ENCODE results near the gene CHRNB2. TPM values are rescaled to one million over a fixed set of nuclear protein-coding genes. Genes with fewer than 3 reads are reported as not detected.

CHRNB2 gene
- total RNA-seq, 1 experiment from 2014 or later, result 0.21 TPM

DNA sequence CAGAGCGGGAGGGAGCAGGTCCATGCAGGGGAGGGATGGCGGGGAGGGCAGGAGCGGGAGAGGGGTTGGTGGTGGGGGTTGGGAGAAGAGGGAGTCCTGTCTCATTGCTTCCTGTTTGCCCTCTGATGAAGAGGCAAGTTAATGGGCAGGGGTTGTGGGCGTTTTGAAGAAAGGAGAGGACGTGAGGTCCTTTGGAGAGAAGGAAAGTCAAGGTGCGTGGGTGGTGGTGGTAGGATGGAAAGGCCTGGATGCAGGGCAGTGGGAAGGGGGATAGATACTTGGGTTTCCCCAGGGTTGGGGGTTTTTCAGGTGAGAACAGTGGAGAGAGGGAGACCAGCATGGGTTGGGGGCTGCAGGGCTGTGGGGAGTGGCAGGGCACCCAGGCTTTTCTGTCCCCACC lies 26.3 kb upstream of the CHRNB2 start:
- Mint-ChIP-seq H3K36me3 (ENCODE audit: insufficient read depth, unreplicated experiment) (no peaks in the 10 kb centered on the region), H3K27ac (ENCODE audit: low read depth, unreplicated experiment) (no peak overlapping the region), H3K27me3 (ENCODE audit: insufficient read depth, unreplicated experiment) (peaks cover 68% of the 10 kb centered on the region), H3K4me3 (ENCODE audit: unreplicated experiment) (no peak overlapping the region), H3K9me3 (ENCODE audit: unreplicated experiment) (no peaks in the 10 kb centered on the region), H3K4me1 (ENCODE audit: insufficient read depth, unreplicated experiment) (no peaks in the 10 kb centered on the region)
- intact Hi-C loops (cut with micrococcal nuclease), result loop anchor here (10.0 kb wide), 1 partner anchor 356 kb away; no protein-coding TSS in a partner anchor
- ChIA-PET CTCF (interaction anchor here (0.5 to 3.1 kb wide), 4 partner anchors 62 to 549 kb away, joined by 3 to 12 read pairs (median 3); no protein-coding TSS in a partner anchor), POLR2A (interaction anchor here (0.7 kb wide), 1 partner anchor 38 kb away, joined by 3 read pairs; no protein-coding TSS in a partner anchor)
- TF ChIP-seq, protein P1, sequence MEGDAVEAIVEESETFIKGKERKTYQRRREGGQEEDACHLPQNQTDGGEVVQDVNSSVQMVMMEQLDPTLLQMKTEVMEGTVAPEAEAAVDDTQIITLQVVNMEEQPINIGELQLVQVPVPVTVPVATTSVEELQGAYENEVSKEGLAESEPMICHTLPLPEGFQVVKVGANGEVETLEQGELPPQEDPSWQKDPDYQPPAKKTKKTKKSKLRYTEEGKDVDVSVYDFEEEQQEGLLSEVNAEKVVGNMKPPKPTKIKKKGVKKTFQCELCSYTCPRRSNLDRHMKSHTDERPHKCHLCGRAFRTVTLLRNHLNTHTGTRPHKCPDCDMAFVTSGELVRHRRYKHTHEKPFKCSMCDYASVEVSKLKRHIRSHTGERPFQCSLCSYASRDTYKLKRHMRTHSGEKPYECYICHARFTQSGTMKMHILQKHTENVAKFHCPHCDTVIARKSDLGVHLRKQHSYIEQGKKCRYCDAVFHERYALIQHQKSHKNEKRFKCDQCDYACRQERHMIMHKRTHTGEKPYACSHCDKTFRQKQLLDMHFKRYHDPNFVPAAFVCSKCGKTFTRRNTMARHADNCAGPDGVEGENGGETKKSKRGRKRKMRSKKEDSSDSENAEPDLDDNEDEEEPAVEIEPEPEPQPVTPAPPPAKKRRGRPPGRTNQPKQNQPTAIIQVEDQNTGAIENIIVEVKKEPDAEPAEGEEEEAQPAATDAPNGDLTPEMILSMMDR (IDR thresholded peaks at IDR 0.05; ENCODE audit: unreplicated experiment), result no peak
- BruUV-seq (replicated peaks), result no TSS peak
- DNase-seq (ENCODE audit: unreplicated experiment), result no peak

- Mint-ChIP-seq H3K4me1 (ENCODE audit: insufficient read depth, unreplicated experiment) (peaks cover 10% of the 10 kb centered on the region), H3K27ac (ENCODE audit: low read depth, unreplicated experiment) (no peak overlapping the region), H3K9me3 (ENCODE audit: unreplicated experiment) (no peaks in the 10 kb centered on the region), H3K4me3 (ENCODE audit: unreplicated experiment) (no peak overlapping the region), H3K27me3 (ENCODE audit: insufficient read depth, unreplicated experiment) (peaks cover 30% of the 10 kb centered on the region), H3K36me3 (ENCODE audit: insufficient read depth, unreplicated experiment) (peaks cover 26% of the 10 kb centered on the region)
- DNase-seq (ENCODE audit: unreplicated experiment), result peak; percentile 83
- ChIA-PET POLR2A (interaction anchor here (0.6 to 2.8 kb wide), 7 partner anchors 8 to 313 kb away, joined by 3 to 22 read pairs (median 3); partner anchors contain the start of gene UBE2Q1), CTCF (interaction anchor here (0.5 to 11.3 kb wide), 34 partner anchors 10 to 1014 kb away, joined by 3 to 128 read pairs (median 3); partner anchors contain the start of gene ADAR)
- intact Hi-C loops (cut with micrococcal nuclease), result loop anchor here (1.0 to 10.0 kb wide), 5 partner anchors 66 to 362 kb away; partner anchors contain the start of gene HAX1
- no TSS peak for BruUV-seq (replicated peaks)
- TF ChIP-seq, protein P1 (IDR thresholded peaks at IDR 0.05; ENCODE audit: unreplicated experiment), result peak; percentile 87
These were observed 21.1 kb upstream of the CHRNB2 start for GRCh38 chr1:154546264-154547063.

GRCh38 chr1:154547105-154547732 lies 20.4 kb upstream of the CHRNB2 start:
- H3K4me1 Mint-ChIP-seq (ENCODE audit: insufficient read depth, unreplicated experiment), result peaks cover 10% of the 10 kb centered on the region
- no peak overlapping the region for H3K27ac Mint-ChIP-seq (ENCODE audit: low read depth, unreplicated experiment)
- no peak overlapping the region for H3K4me3 Mint-ChIP-seq (ENCODE audit: unreplicated experiment)
- TF ChIP-seq, protein P1 (IDR thresholded peaks at IDR 0.05; ENCODE audit: unreplicated experiment), result no peak
- H3K27me3 Mint-ChIP-seq (ENCODE audit: insufficient read depth, unreplicated experiment), result peaks cover 22% of the 10 kb centered on the region
- POLR2A ChIA-PET, result interaction anchor here (0.7 to 2.8 kb wide), 6 partner anchors 9 to 312 kb away, joined by 3 to 22 read pairs (median 3); partner anchors contain the start of gene UBE2Q1
- H3K9me3 Mint-ChIP-seq (ENCODE audit: unreplicated experiment), result no peaks in the 10 kb centered on the region
- no TSS peak for BruUV-seq (replicated peaks)
- intact Hi-C loops (cut with micrococcal nuclease), result loop anchor here (2.0 to 10.0 kb wide), 2 partner anchors 140 to 362 kb away; no protein-coding TSS in a partner anchor
- H3K36me3 Mint-ChIP-seq (ENCODE audit: insufficient read depth, unreplicated experiment), result peaks cover 34% of the 10 kb centered on the region
- no peak for DNase-seq (ENCODE audit: unreplicated experiment)
- CTCF ChIA-PET, result interaction anchor here (0.6 to 11.3 kb wide), 29 partner anchors 9 to 1014 kb away, joined by 3 to 128 read pairs (median 4); no protein-coding TSS in a partner anchor

- ChIA-PET POLR2A (no interaction called here), CTCF (interaction anchor here (0.6 to 11.3 kb wide), 3 partner anchors 14 to 453 kb away, joined by 3 to 128 read pairs (median 5); no protein-coding TSS in a partner anchor)
- no peak overlapping the region for H3K4me3 Mint-ChIP-seq (ENCODE audit: unreplicated experiment)
- TF ChIP-seq, protein P1 (IDR thresholded peaks at IDR 0.05; ENCODE audit: unreplicated experiment), result no peak
- H3K36me3 Mint-ChIP-seq (ENCODE audit: insufficient read depth, unreplicated experiment), result peaks cover 42% of the 10 kb centered on the region
- peaks cover 18% of the 10 kb centered on the region for H3K27me3 Mint-ChIP-seq (ENCODE audit: insufficient read depth, unreplicated experiment)
- peaks cover 10% of the 10 kb centered on the region for H3K4me1 Mint-ChIP-seq (ENCODE audit: insufficient read depth, unreplicated experiment)
- H3K9me3 Mint-ChIP-seq (ENCODE audit: unreplicated experiment), result no peaks in the 10 kb centered on the region
- BruUV-seq (replicated peaks), result no TSS peak
- no peak overlapping the region for H3K27ac Mint-ChIP-seq (ENCODE audit: low read depth, unreplicated experiment)
- intact Hi-C loops (cut with micrococcal nuclease), result loop anchor here (10.0 kb wide), 1 partner anchor 363 kb away; no protein-coding TSS in a partner anchor
- no peak for DNase-seq (ENCODE audit: unreplicated experiment)
These were observed 19.6 kb upstream of the CHRNB2 start for GRCh38 chr1:154548028-154548427.

Measured in MCF 10A (cell line).